CD4-positive, alpha-beta T cell treated with Interleukin-2 at 100 ng/mL for 4 hours (primary cell): ENCODE results near the gene LIF.
"Not testable (repeated sequence)": the region's sequence is repeated elsewhere in the genome, so short reads cannot be mapped to it uniquely, and the experiment has no call there.

Experiments used
- DNase-seq: peaks from one replicate; pipeline ENCODE4 v3.0.0-alpha.2; 2020; ENCODE audit warnings: low spot score

LIF gene

GRCh38 chr22:30241576-30242371 lies 4.8 kb downstream of the LIF start:
- DNase-seq, result no peak

- DNase-seq, result no peak
These were observed 5.8 kb downstream of the LIF start for GRCh38 chr22:30240541-30241417.

GRCh38 chr22:30239488-30240405 lies 6.8 kb downstream of the LIF start:
- no peak for DNase-seq

GRCh38 chr22:30238661-30239487 lies 7.7 kb downstream of the LIF start:
- no peak for DNase-seq

GRCh38 chr22:30238136-30238535 lies 8.4 kb downstream of the LIF start:
- DNase-seq, result no peak

GRCh38 chr22:30236875-30237274 lies 9.7 kb downstream of the LIF start:
- DNase-seq, result no peak

GRCh38 chr22:30235687-30236170 lies 10.8 kb downstream of the LIF start:
- DNase-seq, result no peak

- no peak for DNase-seq
These were observed 11.6 kb downstream of the LIF start for GRCh38 chr22:30234786-30235470.

- not testable (repeated sequence) for DNase-seq
These were observed 12.2 kb downstream of the LIF start for GRCh38 chr22:30234325-30234724.

GRCh38 chr22:30233582-30233981 lies 13.0 kb downstream of the LIF start:
- DNase-seq, result no peak

GRCh38 chr22:30232716-30233218 lies 13.8 kb downstream of the LIF start:
- DNase-seq, result no peak

GRCh38 chr22:30230787-30231461 lies 15.6 kb downstream of the LIF start:
- DNase-seq, result no peak

- no peak for DNase-seq
These were observed 16.2 kb downstream of the LIF start for GRCh38 chr22:30230330-30230729.

GRCh38 chr22:30228509-30229359 lies 17.8 kb downstream of the LIF start:
- no peak for DNase-seq

GRCh38 chr22:30227438-30228228 lies 18.9 kb downstream of the LIF start:
- no peak for DNase-seq

- DNase-seq, result no peak
These were observed 20.2 kb downstream of the LIF start for GRCh38 chr22:30226192-30226832.

GRCh38 chr22:30225220-30225927 lies 21.2 kb downstream of the LIF start:
- no peak for DNase-seq
